HEK293 (cell line): Measurements from ENCODE around the gene PDAP1.

Experiments used
- EGR2 ChIP-seq: fragments of 450-650 bp; formaldehyde crosslinking; IDR thresholded peaks from 2 replicates; pipeline ENCODE4 v1.5.1; 2016; ENCODE audit warnings: low read depth, missing biosample characterization, missing genetic modification characterization
- GLIS1 ChIP-seq: fragments of 450-650 bp; formaldehyde crosslinking; IDR thresholded peaks from 2 replicates; pipeline ENCODE4 v1.5.1; 2016; ENCODE audit warnings: missing biosample characterization, missing genetic modification characterization
- KLF1 ChIP-seq: fragments of 450-650 bp; formaldehyde crosslinking; IDR thresholded peaks from 2 replicates; pipeline ENCODE4 v1.5.1; 2016; ENCODE audit warnings: missing biosample characterization, missing genetic modification characterization
- PBX3 ChIP-seq: sonication (generic); formaldehyde crosslinking; IDR thresholded peaks from 2 replicates; pipeline ENCODE4 v1.8.1; 2022; ENCODE audit warnings: mild to moderate bottlenecking, moderate library complexity, missing genetic modification reagents
- PRDM10 ChIP-seq: fragments of 450-650 bp; formaldehyde crosslinking; IDR thresholded peaks from 2 replicates; pipeline ENCODE4 v1.5.1; 2016; ENCODE audit warnings: missing biosample characterization, missing genetic modification characterization
- SP2 ChIP-seq: fragments of 450-650 bp; formaldehyde crosslinking; IDR thresholded peaks from 2 replicates; pipeline ENCODE4 v1.5.1; 2016; ENCODE audit warnings: missing biosample characterization, missing genetic modification characterization
- WT1 ChIP-seq: fragments of 450-650 bp; formaldehyde crosslinking; IDR thresholded peaks from 2 replicates; pipeline ENCODE4 v1.5.1; 2016; ENCODE audit warnings: missing biosample characterization, missing genetic modification characterization
- ZBTB48 ChIP-seq: fragments of 450-650 bp; formaldehyde crosslinking; IDR thresholded peaks from 2 replicates; pipeline ENCODE4 v1.5.1; 2016; ENCODE audit warnings: missing biosample characterization, missing genetic modification characterization
- ZEB2 ChIP-seq: fragments of 450-650 bp; formaldehyde crosslinking; IDR thresholded peaks from 2 replicates; pipeline ENCODE4 v1.5.1; 2016; ENCODE audit warnings: missing biosample characterization, missing genetic modification characterization
- ZFP3 ChIP-seq: fragments of 450-650 bp; formaldehyde crosslinking; IDR thresholded peaks from 2 replicates; pipeline ENCODE4 v1.5.1; 2016; ENCODE audit warnings: low read depth, missing biosample characterization, missing genetic modification characterization
- ZNF114 ChIP-seq: fragments of 450-650 bp; formaldehyde crosslinking; IDR thresholded peaks from 2 replicates; pipeline ENCODE4 v1.5.0; 2017; ENCODE audit warnings: missing biosample characterization, missing genetic modification characterization
- ZNF174 ChIP-seq: fragments of 450-650 bp; formaldehyde crosslinking; IDR thresholded peaks from 2 replicates; pipeline ENCODE4 v1.5.0; 2017; ENCODE audit warnings: missing biosample characterization, mild to moderate bottlenecking, missing genetic modification characterization
- ZNF175 ChIP-seq: fragments of 450-650 bp; formaldehyde crosslinking; IDR thresholded peaks from 2 replicates; pipeline ENCODE4 v1.5.1; 2016; ENCODE audit warnings: missing biosample characterization, missing genetic modification characterization
- ZNF202 ChIP-seq: fragments of 450-650 bp; formaldehyde crosslinking; IDR thresholded peaks from 2 replicates; pipeline ENCODE4 v1.5.1; 2016; ENCODE audit warnings: missing biosample characterization, missing genetic modification characterization, borderline replicate concordance
- ZNF266 ChIP-seq: fragments of 450-650 bp; formaldehyde crosslinking; IDR thresholded peaks from 2 replicates; pipeline ENCODE4 v1.5.1; 2016; ENCODE audit warnings: missing biosample characterization, missing genetic modification characterization, low read depth
- ZNF280C ChIP-seq: fragments of 450-650 bp; formaldehyde crosslinking; IDR thresholded peaks from 2 replicates; pipeline ENCODE4 v1.5.1; 2016; ENCODE audit warnings: missing biosample characterization, missing genetic modification characterization
- ZNF354C ChIP-seq: fragments of 450-650 bp; formaldehyde crosslinking; IDR thresholded peaks from 2 replicates; pipeline ENCODE4 v1.5.1; 2016; ENCODE audit warnings: missing biosample characterization, missing genetic modification characterization, low read depth, borderline replicate concordance
- ZNF433 ChIP-seq: fragments of 450-650 bp; formaldehyde crosslinking; IDR thresholded peaks from 2 replicates; pipeline ENCODE4 v1.5.1; 2016; ENCODE audit warnings: missing biosample characterization, missing genetic modification characterization, low read depth
- ZNF514 ChIP-seq: fragments of 450-650 bp; formaldehyde crosslinking; IDR thresholded peaks from 2 replicates; pipeline ENCODE4 v1.5.1; 2016; ENCODE audit warnings: missing biosample characterization, missing genetic modification characterization
- ZNF654 ChIP-seq: fragments of 450-650 bp; formaldehyde crosslinking; IDR thresholded peaks from 2 replicates; pipeline ENCODE4 v1.5.1; 2016; ENCODE audit warnings: low read depth, missing biosample characterization, missing genetic modification characterization
- ZNF664 ChIP-seq: fragments of 450-650 bp; formaldehyde crosslinking; IDR thresholded peaks from 2 replicates; pipeline ENCODE4 v1.5.1; 2016; ENCODE audit warnings: missing biosample characterization, missing genetic modification characterization
- ZNF768 ChIP-seq: fragments of 450-650 bp; formaldehyde crosslinking; IDR thresholded peaks from 2 replicates; pipeline ENCODE4 v1.5.1; 2018; ENCODE audit warnings: missing biosample characterization, mild to moderate bottlenecking, missing genetic modification characterization
- ZNF791 ChIP-seq: fragments of 450-650 bp; formaldehyde crosslinking; IDR thresholded peaks from 2 replicates; pipeline ENCODE4 v1.5.1; 2016; ENCODE audit warnings: missing biosample characterization, missing genetic modification characterization
- ZSCAN4 ChIP-seq: fragments of 450-650 bp; formaldehyde crosslinking; IDR thresholded peaks from 2 replicates; pipeline ENCODE4 v1.5.1; 2017; ENCODE audit warnings: missing biosample characterization, missing genetic modification characterization
- TF ChIP-seq, protein P1 (sequence below): fragments of 450-650 bp; formaldehyde crosslinking; IDR thresholded peaks from 2 replicates; pipeline ENCODE4; 2016; ENCODE audit warnings: missing biosample characterization, missing genetic modification characterization
- TF ChIP-seq, protein P2 (sequence below): fragments of 450-650 bp; formaldehyde crosslinking; IDR thresholded peaks from 2 replicates; pipeline ENCODE4 v1.5.1; 2016; ENCODE audit warnings: missing biosample characterization, missing genetic modification characterization

The PDAP1 gene

DNA sequence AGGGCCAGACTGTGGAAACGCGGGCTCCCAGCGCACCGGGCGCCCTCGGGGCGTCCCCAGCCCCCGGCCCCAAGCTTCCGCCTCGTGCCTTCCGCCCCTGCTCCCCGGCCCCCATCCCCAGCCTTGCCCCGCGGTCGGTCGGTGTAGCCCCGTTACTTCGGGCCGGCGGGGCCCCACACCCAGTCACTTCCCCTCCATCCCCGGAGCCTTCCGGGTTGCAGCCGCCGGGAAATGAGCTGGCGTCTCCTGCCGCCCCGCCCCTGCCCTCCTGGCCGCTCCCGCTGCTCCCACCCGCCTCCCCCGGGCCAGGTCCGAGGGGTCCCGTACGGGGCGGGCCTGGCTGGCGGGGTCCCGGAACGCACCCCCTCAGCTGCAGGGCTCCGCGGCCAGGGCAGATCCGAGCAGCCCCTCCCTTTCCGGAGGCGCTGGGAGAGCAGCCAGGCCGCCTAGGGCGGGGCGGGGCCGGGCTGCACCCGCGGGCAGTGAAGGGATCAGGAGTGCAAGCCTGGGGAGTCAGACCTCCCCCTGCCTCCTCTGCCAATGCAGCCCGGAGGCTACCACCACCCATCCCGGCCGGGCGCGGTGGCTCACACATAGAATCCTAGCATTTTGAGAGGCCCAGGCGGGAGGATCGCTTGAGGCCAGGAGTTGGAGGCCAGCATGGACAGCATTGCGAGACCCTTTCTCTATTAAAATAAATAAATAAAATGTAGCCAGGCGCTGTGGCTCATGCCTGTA is 33.2 kb downstream of the PDAP1 start (continued):
- TF ChIP-seq ZNF114 (tag by site-specific recombination) (no peak), ZNF791 (tag by site-specific recombination) (no peak), ZEB2 (tag by site-specific recombination) (no peak), ZNF514 (tag by site-specific recombination) (no peak), PRDM10 (tag by site-specific recombination) (no peak), ZNF175 (tag by site-specific recombination) (no peak), ZNF266 (no peak), GLIS1 (tag by site-specific recombination) (peak; percentile 87), ZNF654 (no peak), ZFP3 (no peak), ZNF202 (tag by site-specific recombination) (no peak), ZNF280C (tag by site-specific recombination) (no peak), ZNF664 (tag by site-specific recombination) (no peak), ZNF354C (tag by site-specific recombination) (no peak), PBX3 (CRISPR knock-in tag) (no peak), ZNF174 (tag by site-specific recombination) (no peak), KLF1 (peak; percentile 92), WT1 (tag by site-specific recombination) (peak; percentile 86), ZNF433 (no peak), EGR2 (tag by site-specific recombination) (no peak), SP2 (tag by site-specific recombination) (peak; percentile 82), ZNF768 (tag by site-specific recombination) (no peak), ZSCAN4 (no peak), ZBTB48 (no peak; the same call in 1 of the 2 replicates)
- TF ChIP-seq, protein P1, sequence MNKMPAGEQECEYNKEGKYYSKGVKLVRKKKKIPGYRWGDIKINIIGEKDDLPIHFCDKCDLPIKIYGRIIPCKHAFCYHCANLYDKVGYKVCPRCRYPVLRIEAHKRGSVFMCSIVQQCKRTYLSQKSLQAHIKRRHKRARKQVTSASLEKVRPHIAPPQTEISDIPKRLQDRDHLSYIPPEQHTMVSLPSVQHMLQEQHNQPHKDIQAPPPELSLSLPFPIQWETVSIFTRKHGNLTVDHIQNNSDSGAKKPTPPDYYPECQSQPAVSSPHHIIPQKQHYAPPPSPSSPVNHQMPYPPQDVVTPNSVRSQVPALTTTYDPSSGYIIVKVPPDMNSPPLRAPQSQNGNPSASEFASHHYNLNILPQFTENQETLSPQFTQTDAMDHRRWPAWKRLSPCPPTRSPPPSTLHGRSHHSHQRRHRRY (tag by site-specific recombination): no peak
- TF ChIP-seq, protein P2, sequence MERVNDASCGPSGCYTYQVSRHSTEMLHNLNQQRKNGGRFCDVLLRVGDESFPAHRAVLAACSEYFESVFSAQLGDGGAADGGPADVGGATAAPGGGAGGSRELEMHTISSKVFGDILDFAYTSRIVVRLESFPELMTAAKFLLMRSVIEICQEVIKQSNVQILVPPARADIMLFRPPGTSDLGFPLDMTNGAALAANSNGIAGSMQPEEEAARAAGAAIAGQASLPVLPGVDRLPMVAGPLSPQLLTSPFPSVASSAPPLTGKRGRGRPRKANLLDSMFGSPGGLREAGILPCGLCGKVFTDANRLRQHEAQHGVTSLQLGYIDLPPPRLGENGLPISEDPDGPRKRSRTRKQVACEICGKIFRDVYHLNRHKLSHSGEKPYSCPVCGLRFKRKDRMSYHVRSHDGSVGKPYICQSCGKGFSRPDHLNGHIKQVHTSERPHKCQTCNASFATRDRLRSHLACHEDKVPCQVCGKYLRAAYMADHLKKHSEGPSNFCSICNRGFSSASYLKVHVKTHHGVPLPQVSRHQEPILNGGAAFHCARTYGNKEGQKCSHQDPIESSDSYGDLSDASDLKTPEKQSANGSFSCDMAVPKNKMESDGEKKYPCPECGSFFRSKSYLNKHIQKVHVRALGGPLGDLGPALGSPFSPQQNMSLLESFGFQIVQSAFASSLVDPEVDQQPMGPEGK (tag by site-specific recombination): peak; percentile 55
